ENCODE results near the gene HIVEP1. TPM values are rescaled to one million over a fixed set of nuclear protein-coding genes. Genes with fewer than 3 reads are reported as not detected.

Gene HIVEP1
- total RNA-seq, 2 donors from 2014 or later = 12.5 to 15.2 TPM

DNA sequence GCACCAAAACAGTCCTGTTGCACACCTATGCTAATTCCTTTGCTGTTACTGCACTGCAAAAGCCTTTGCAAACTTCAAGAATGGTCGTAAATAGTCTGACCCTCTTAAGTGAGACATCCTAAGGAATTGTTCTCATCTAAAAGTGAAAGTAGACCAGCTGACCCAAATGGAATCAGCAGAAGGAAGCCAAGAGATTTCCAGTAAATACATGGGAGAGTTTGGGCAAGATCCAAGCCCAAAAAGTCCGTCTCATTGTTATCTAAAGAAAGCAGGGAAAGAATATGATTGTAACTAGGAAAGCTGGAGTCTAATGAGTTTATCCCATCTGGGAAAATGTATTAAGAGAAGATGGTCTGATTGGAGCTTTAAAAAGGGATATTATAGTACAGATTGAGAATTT, 43.0 kb upstream of the HIVEP1 start:
- Histone ChIP-seq H3K27ac (no peak overlapping the region), H3K36me3 (replicated peaks in 1 of 2; ENCODE audit: insufficient read depth in 1 of 2, low read depth in 2 of 2) (no peaks in the 10 kb centered on the region), H3K4me1 (no peaks in the 10 kb centered on the region), H3K4me3 (no peak overlapping the region), H3K9me3 (no peaks in the 10 kb centered on the region), H3K27me3 (no peaks in the 10 kb centered on the region)
- DNase-seq (peak in 1 of 4 donors; percentile 15), ATAC-seq (peak; percentile 52)
- intact Hi-C loops (cut with DNase I) = no loop called here
- TF ChIP-seq CTCF (IDR thresholded peaks at IDR 0.05) = no peak
- no peak for TF ChIP-seq POLR2A (IDR thresholded peaks at IDR 0.05)
- WGBS, 2 donors = 51 to 56% methylated on average over 2 of the region's 2 CpGs

- no peak overlapping the region for H3K4me3 ChIP-seq
- H3K4me1 ChIP-seq = no peaks in the 10 kb centered on the region
- H3K27me3 ChIP-seq = no peaks in the 10 kb centered on the region
- H3K36me3 ChIP-seq (replicated peaks in 1 of 2; ENCODE audit: insufficient read depth in 1 of 2, low read depth in 2 of 2) = no peaks in the 10 kb centered on the region
- intact Hi-C loops (cut with DNase I) = no loop called here
- no peak for TF ChIP-seq CTCF (IDR thresholded peaks at IDR 0.05)
- no peak for TF ChIP-seq POLR2A (IDR thresholded peaks at IDR 0.05)
- no peak overlapping the region for H3K27ac ChIP-seq
- WGBS, 2 donors = 95% methylated on average over 3 of the region's 3 CpGs
- H3K9me3 ChIP-seq = no peaks in the 10 kb centered on the region
- ATAC-seq (no peak), DNase-seq (no peak)
These were observed 42.0 kb upstream of the HIVEP1 start for GRCh38 chr6:11970114-11970513.

- 78% methylated on average over 2 of the region's 2 CpGs for WGBS, 2 donors
- DNase-seq = no peak
These were observed 41.0 kb upstream of the HIVEP1 start for GRCh38 chr6:11971154-11971553.

GRCh38 chr6:11972270-11972669, 39.8 kb upstream of the HIVEP1 start:
- WGBS, 2 donors = 92% methylated on average over 2 to 8 of the region's 8 CpGs
- Histone ChIP-seq H3K27ac (no peak overlapping the region), H3K9me3 (no peaks in the 10 kb centered on the region), H3K4me1 (no peaks in the 10 kb centered on the region), H3K27me3 (no peaks in the 10 kb centered on the region), H3K4me3 (no peak overlapping the region), H3K36me3 (replicated peaks in 1 of 2; ENCODE audit: insufficient read depth in 1 of 2, low read depth in 2 of 2) (no peaks in the 10 kb centered on the region)
- TF ChIP-seq CTCF (IDR thresholded peaks at IDR 0.05) (no peak), POLR2A (IDR thresholded peaks at IDR 0.05) (no peak)
- intact Hi-C loops (cut with DNase I) = no loop called here
- ATAC-seq (no peak), DNase-seq (no peak)

More at GRCh38 chr6:11971154-11971553, 41.0 kb upstream of the HIVEP1 start:
- no peaks in the 10 kb centered on the region for H3K36me3 ChIP-seq (replicated peaks in 1 of 2; ENCODE audit: insufficient read depth in 1 of 2, low read depth in 2 of 2)
- no peak for TF ChIP-seq CTCF (IDR thresholded peaks at IDR 0.05)
- no peak for TF ChIP-seq POLR2A (IDR thresholded peaks at IDR 0.05)
- no peaks in the 10 kb centered on the region for H3K9me3 ChIP-seq
- no peak overlapping the region for H3K4me3 ChIP-seq
- H3K4me1 ChIP-seq = no peaks in the 10 kb centered on the region
- H3K27ac ChIP-seq = no peak overlapping the region
- no peak for ATAC-seq
- no peaks in the 10 kb centered on the region for H3K27me3 ChIP-seq
- intact Hi-C loops (cut with DNase I) = no loop called here

DNA sequence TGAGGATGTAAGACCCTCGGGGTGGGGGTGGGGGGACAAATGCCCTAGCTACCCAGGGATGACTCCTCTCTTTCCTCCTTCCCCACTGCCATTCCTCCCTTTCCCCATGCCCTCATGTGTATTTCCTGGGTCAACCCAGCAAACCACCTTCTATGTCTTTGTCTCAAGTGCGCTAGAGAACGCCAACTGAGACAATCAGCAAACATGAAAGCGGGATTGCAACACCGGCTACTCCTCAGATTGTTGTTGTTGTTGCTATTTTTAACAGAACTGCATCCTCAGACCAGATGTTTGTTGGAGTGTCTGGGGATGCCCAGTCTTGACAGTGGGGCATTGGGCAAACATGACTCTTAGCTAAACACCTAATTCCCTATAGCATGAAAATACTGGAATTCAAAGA, 39.3 kb upstream of the HIVEP1 start:
- H3K36me3 ChIP-seq (replicated peaks in 1 of 2; ENCODE audit: insufficient read depth in 1 of 2, low read depth in 2 of 2) = no peaks in the 10 kb centered on the region
- no peak for ATAC-seq
- H3K9me3 ChIP-seq = no peaks in the 10 kb centered on the region
- intact Hi-C loops (cut with DNase I) = no loop called here
- no peak overlapping the region for H3K27ac ChIP-seq
- DNase-seq = no peak
- TF ChIP-seq CTCF (IDR thresholded peaks at IDR 0.05) = no peak
- TF ChIP-seq POLR2A (IDR thresholded peaks at IDR 0.05) = no peak
- no peak overlapping the region for H3K4me3 ChIP-seq
- no peaks in the 10 kb centered on the region for H3K27me3 ChIP-seq
- WGBS, 2 donors = 85 to 87% methylated on average over 5 of the region's 5 CpGs
- H3K4me1 ChIP-seq = no peaks in the 10 kb centered on the region

Measured in body of pancreas (tissue), 4 donors.